OCI-LY1 (cell line): ENCODE measurements around the gene EPHA4.

ENCODE experiments used
- EZH2 ChIP-seq: fragments of 200-600 bp; sonication (generic), shearing (Covaris generic); IDR thresholded peaks from 2 replicates; pipeline ENCODE4 v1.8.0; 2017; ENCODE audit warnings: borderline replicate concordance, mixed run types, mild to moderate bottlenecking, antibody characterized with exemption, low read length, moderate library complexity, mixed read lengths
- TF ChIP-seq, protein P1 (sequence below): fragments of 200-600 bp; sonication (generic), shearing (Covaris generic); IDR thresholded peaks from 2 replicates; pipeline ENCODE4 v1.5.1; 2017; ENCODE audit warnings: mild to moderate bottlenecking, antibody characterized with exemption, low read length, moderate library complexity, mixed read lengths

DNA sequence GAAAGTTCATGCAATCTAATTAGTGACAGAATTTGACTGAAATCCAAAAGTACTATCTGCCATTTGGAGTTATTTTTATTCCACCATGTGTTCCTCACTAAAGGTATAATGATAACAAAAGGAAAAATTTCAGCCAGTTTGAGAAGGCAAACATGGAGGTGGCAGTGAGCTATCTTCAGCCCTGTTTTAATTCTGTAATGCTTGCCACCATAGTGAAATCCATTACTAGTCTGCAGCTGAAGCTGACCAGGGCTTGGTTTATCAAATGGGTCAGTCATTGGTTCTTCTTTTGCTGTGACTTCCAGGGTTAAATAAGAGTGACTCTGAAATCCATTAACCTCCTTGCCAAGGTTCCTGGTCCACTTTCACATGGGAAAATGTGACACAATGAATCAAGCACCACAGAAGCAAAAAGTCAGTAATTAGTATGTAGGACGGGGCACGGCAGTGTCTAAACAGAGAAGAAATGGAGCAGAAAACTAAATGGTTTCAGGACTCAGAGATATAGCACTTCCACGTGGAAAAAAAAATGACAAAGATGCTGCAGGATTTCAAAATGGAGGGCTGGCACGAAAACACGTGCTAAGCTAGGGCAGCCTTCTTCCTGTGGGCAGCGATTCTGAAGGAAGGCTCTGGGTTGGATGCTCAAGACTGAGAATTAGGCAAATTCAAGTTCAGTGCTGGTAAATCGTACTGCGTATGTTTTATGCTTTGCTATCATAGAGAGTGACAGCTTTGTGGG, 87.2 kb downstream of the EPHA4 start:
- TF ChIP-seq, protein P1, sequence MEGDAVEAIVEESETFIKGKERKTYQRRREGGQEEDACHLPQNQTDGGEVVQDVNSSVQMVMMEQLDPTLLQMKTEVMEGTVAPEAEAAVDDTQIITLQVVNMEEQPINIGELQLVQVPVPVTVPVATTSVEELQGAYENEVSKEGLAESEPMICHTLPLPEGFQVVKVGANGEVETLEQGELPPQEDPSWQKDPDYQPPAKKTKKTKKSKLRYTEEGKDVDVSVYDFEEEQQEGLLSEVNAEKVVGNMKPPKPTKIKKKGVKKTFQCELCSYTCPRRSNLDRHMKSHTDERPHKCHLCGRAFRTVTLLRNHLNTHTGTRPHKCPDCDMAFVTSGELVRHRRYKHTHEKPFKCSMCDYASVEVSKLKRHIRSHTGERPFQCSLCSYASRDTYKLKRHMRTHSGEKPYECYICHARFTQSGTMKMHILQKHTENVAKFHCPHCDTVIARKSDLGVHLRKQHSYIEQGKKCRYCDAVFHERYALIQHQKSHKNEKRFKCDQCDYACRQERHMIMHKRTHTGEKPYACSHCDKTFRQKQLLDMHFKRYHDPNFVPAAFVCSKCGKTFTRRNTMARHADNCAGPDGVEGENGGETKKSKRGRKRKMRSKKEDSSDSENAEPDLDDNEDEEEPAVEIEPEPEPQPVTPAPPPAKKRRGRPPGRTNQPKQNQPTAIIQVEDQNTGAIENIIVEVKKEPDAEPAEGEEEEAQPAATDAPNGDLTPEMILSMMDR: no peak
- no peak for TF ChIP-seq EZH2
